NCI-H1694 treated with DMSO at 0.1 percent for 48 hours (cell line): ENCODE results near the gene WDR86.

Experiments used
- DNase-seq: peaks from one replicate; lab custom pipeline; 2025; lab: John Stamatoyannopoulos, UW

Gene WDR86

DNA sequence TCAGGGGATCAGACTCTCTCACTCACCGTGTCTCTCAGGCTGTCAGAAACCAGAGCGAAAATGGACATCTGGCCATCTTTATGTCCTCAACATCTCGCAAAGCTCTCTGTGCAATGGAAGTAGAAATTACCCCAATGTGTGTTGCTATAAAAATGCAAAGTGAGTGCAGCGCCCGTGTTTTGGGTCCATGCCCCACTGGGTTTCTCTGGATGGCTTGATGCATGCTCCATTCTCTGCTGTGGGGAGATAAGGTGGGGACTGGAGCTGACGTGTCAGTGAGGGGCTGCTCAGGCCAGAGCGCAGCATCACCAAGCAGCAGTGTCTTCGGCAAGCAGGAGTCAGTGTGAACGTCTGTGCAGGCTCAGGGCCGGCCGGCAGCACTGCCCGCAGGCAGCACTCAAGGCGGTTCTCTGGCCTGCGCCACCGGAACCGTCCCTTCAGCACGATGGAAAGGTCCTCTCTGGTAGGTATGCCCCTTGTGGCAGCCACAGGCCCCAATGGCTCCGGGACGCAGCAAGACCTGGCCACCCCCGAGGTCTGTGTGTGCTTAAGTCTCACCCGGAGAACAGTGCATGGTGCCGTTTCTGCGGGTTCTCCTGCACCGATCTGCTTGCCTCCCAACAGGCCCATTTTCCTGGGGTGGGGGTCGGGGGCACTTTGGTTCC, 30.2 kb downstream of the WDR86 start:
- DNase-seq = no peak

DNA sequence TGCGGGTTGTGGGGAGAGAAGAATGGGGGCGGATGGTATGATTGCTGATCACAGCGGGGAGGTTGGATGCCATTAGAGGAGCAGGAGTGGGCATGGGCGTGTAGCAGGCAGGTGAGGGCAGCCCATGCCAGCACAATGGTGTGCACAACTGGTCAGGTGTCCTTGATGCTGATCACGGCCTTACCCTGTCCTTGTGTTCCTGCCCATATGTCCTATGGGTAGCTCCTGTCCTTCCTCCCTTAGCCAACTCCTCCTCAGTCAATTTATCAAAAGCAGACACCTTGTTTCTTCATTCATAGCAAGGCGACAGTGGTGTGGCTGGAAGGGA, 30.7 kb downstream of the WDR86 start:
- no peak for DNase-seq

DNA sequence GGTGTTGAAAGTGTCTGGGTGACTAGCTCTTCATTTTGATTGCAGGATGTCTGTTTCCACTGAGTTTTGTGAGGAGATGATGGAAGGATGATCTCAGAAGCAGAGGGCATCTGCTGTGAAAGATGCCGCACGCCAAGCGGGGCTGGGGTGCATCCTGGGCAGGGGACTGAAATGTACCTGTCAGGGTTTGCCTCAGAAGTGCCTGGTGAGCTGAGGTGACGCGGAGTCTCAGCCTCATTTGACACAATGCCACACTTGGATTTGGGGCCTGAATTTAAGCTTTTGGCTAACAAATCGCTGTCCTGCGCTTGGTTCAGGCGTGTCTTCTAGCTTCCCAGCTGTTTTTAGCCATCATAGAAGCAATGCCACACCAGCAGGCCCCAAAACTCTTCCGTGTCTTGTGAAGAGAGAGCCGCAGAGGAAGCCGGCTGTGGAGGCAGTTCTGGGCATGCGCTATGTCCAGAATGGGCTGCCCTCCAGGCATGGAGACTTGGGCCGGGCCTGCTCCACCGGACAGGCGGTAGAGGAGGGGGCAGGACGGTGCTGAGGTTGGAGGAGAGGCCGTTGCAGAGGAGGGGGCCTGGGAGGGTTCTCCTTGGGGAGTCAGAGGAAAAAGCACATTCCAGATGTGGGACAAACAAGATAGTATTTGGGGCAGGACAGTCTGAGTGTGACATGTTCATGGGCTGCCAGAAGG, 31.2 kb downstream of the WDR86 start:
- no peak for DNase-seq

DNA sequence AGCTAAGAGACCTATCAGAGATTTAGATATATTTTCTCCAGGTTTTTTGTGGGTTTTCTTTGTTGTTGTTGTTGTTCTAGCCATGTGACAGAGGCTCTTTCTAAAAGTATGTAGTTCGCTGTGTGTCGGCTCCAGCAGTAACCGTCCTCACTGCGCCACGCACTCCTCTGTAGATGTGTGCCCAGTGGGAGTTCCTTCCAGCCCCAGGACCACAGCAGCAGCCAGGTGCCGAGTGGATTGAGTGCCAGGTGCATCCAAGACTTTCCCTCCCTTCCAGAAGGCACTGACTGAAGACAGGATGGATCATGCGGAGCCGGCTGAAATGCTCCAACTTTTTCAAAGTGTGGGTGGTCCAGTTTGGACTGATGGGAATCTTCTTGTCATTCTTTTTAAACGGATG, 31.8 kb downstream of the WDR86 start:
- DNase-seq = no peak

DNA sequence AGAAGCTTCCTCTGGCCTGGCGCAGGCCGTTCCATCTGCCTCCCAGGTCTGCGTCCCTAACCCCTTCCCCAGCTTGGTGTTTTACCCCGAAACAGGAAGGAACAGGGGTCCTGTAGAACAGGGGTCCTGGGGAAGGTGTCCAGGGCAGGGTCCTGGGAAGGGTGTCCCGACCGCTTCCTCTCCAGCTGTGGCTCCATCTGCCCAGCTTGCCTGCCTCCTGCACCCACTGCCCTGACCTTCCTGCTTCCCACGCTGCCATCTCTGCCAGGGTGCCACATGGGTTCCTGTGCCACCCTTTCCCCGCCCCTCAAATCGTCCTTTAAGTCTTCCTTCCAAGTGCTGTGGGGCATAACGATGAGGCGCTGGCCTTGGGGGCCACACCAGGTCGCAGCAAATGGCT, 32.4 kb downstream of the WDR86 start:
- no peak for DNase-seq

DNA sequence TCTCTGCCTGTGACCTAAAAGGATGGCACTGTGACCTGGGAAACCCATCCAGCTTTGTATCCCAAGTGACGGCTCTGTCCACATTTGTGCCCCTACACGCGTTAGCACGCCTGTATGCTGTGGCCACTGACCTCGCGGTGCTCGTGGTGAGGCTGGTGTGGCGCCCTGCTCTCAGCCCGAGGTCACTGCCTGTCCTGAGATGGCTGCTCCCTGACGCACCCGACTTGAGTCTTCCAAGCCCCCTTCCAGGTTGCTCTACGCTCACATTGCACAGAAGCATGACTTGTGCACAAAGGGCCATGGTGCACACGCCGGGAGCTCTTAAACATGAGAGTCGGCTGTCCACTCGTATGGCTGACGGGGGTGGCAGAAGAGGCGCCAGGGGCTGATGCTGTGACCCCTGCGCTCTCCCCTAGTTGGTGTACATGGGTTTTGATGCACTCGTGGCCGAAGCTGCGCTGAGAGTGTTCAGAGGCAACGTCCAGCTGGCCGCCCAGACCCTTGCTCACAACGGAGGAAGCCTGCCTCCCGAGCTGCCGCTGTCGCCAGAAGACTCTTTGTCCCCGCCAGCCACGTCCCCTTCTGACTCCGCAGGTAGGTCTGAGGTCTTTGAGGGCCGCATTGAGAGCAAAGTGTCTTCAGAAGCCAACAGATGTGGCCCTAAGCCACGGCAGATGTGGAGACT, 33.5 kb downstream of the WDR86 start:
- no peak for DNase-seq

DNA sequence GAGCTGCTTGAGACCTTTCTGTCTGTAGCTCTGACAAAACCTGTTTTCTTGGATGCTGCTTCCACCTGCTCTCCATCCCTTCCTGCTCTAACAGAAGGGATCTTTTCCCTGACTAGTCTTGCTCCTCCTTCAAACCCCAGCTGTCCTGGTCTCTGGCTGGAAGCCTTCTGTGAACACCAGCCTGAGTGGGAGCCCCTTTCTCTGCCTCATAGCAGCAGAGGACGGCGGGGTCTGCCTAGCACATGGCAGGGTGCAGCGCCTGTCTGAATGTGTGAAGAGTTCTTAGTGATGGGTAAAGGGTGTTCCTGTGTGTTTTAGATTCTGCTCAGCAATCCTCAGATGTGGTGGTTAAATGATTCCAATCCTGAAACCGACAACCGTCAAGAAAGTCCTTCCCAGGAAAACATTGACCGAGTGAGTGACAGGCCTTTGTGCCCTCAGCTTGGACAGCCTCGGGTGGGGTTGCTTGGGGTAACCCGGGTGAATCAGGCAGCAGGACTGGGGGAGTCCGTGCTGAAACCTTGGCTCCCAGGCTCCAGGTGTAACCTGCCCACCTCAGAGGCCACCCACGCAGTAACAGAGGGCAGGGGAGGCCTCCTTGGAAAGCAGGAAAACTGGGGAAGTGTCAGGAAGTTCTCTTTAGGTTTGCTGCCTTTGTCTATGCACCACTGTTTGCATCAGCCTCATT, 34.2 kb downstream of the WDR86 start:
- no peak for DNase-seq

DNA sequence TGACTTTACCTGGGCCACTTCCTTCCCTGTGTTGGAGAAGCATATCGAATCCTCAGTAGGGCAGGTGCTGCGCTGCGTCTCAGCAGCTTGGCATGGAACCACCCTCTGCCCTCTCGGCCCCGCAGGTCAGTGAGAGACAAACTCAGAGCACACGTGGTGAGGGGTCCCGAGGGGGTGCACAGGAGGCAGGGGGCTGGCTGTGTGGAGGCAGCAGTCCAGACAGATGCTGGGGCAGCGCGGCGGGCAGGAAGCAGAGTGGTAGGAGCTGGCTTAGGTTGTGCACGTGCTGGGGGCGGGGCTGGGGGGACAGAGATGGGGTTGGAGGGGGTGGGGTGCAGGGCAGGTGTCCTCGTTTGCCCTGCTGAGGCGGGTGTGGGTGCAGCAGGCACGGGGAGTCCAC, 35.1 kb downstream of the WDR86 start:
- DNase-seq = no peak

DNA sequence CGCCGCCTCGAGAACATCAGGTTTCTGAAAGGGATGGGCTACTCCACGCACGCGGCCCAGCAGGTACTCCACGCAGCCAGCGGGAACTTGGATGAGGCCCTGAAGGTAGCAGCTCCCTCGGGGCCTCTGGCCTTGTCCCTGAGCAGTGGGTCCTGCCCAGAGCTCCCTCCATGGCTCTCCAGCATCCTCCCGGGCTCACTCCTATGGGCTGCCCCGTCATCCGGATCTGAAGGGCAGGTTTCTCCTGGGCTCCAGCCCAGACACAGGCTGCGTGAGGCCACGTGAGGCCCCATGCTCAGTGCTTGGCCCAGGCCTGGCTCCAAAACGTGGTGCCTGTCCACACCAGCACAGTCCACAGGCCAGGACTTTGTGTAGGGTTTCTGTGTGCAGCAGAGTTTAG, 35.7 kb downstream of the WDR86 start:
- no peak for DNase-seq

DNA sequence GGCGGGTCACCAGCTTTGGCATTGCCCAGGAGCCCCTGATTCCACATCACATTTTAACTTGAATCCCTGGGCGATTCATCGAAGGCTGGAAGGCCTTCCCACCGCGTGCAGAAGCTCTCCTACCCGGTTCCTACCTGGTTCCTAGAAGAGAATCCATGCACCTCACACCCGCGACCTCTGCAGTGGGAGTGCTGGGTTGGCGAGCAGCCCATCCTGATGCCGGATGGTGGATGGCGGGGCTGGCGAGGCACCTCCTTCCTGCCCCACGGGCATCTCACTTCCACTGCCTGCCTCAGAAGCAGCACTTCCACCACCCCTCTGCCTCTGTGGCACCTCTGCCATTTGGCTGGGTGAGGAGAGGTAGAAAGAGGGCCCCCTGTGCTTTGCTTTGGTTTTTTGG, 36.2 kb downstream of the WDR86 start:
- no peak for DNase-seq

DNA sequence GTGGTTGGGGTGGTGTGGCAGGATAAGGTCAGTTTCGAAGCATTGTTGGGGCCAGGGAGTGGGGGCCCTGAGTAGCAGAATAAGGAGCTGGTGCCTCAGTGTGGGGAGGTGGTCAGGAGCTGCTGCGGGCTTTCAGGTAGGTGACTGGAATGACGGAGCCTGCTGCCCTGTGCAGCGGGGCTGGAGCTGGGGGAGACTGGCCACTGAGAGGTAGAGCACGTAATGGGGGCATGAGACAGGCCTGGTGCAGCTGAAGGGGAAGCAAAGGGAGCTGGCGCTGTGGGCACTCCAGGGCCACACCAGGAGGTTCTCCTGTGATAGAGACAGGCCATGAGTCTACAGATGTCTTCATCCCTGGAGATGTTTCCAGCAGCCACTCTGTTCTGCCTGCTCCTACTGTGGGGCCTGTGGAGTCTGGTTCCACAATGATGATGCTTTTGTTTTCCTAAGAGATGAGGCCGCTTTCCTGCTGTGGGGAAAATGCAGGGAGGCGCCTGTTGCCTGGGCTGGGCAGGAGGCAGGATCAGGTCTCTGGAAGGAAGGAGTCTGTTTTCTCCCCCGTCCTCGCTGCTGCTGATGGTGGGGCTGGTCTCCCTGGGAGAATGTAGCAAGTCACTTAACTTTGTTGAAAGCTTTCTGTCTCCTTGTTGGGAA, 37.1 kb downstream of the WDR86 start:
- DNase-seq = no peak

DNA sequence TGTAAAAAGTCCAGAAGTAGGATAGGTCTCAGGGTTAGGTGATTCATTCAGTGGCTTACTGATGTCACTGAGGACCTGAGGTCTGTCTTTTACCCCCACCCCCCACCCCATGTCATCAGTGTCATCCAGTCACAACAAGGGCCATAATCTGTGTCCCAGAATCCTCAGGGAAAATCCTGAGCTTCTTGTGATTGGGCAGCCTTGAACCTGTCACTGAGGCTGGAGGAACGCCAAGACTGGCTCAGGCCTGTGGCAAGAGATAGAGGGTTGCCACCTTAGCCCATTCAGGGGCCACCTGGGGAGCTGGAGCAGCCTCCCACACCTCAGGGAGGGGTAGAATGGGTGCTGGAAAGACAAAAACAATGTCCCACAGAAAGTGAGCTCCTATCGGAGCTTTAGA, 38.6 kb downstream of the WDR86 start:
- DNase-seq = no peak

DNA sequence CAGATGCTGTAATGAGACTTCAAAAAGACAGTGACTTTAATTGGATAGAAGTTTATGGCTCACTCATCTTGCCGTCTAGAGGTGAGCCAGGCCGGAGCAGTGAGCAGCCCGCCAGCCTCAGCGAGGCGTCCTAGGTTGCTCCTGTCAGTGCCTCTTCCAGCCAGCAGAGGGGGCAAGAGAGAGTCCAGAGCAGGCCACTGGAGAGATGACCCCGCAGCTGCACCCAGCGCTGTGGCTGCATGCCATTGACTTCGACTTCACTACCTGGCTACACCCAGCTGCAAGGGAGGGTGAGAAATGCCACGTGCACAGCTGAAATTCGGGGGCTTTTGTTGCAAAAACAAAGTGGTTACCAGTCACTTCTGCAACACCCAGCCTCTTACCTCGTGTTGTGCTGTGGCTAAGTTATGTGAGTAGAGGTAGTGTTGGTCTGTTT, 41.7 kb downstream of the WDR86 start:
- DNase-seq = peak; percentile 75

DNA sequence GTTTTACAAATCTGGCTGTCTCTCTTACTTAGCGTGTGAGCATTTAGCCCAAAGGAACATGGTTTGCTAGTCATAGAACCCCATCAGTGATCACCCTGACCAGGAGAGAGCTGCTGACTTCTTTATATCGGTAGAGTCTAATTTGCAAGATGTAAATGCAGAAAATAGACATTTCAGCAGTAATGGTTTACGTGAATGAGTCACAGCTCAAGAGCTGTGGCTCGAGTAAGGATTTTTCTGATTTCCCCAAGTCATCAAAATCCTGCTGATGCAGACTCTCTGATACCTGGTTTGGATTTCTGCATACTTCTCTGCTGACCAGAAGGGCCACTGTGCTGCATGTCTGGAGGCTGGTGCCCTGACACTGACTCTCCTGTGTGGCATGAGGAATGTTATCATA, 42.6 kb downstream of the WDR86 start:
- no peak for DNase-seq

DNA sequence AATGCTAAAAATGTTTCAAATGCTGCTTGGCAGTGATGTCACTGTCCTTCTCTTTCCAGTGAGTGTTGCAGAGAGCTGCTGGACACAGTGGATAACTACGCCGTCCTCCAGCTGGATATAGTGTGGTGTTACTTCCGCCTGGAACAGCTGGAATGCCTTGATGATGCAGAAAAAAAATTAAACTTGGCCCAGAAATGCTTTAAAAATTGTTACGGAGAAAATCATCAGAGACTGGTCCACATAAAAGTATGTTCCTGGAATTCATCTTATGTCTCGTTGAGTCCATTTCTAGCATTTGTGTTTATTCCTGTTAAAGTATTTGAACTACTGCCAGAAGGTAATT, 43.0 kb downstream of the WDR86 start:
- DNase-seq = no peak

DNA sequence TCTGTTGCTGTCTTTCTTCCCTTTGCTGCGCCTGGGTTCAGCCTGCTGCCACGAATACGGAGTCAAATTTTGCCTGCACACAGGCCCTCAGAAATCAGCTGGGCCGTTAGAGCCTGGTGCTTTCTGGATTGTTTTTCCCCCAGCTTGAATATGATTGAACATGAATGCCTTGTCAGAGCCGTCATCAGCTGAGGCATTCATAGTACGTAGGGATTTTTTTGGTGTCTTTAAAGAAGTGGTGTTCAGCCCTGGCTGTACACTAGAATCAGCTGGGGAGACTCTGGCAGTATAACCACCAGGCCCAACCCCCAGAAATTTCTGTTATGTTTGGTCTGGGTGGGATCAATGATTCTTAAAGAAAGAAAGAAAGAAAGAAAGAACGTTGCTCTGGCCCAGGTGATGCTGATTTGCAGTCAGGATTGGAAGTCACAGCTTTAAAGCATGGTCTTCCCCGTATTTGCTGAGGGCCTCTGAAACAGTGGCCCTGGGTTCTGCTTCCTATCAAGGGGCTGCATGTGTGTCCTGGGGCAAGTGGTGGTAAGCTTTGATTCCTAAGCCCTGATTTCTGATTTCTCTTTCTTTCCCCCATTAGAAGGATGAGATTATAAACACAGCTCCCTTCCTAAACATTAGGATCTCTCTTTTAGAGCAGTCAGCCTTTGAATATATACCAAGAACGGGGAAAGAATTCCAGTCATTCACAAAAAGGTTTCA, 43.5 kb downstream of the WDR86 start:
- DNase-seq = no peak

DNA sequence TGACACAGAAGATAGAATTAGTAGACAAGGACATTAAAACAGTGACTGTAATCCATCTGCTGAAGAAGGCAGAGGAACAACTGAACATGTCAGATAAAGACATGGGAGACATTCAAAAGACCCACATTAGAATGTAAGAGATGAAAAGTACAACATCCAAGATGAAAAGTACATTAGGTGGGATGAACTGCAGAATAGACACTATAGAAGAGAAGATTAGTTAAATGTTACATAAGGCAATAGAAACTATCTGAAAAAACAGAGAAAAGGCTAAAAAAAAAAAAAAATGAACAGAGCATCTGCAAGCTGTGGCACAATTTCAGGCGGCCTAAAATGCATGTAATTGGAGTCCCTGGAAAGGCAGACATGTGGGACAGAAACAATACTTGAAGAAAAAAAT, 46.7 kb downstream of the WDR86 start:
- no peak for DNase-seq

DNA sequence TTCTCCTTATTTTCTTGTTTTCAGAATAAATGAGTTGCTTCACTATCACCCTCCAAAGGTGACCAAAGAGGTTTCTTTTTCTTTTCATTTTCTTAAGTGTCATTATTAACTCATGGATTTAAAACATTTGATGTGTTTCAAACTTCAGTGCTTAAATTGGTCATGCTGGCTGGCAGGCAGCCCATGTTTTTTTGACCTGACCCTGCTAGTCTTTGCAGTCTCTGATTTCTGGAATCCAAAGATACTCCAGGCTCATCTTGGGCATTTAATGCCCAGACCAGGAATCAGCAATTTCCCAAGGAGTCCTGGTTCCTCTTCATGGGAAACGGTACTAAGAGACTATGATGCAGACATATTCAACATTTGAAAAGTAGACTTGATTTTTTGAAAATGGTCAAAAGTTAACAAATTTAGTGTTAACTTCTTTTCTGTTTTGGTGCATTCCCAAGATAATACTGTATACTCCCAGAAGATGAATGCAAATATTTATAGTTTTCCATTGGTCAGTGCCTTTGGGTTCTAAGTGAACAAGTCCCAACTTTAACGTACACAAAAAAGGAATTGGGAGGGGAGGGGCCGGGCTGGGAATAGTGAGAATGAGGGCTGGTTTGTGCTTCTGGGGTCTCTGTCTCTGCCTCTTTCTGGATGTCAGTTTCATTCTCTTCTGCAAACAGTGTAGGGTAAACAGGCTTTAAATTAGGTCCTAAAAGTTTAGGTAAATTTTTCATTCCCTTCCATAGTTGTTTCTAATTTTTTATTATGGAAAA, 48.5 kb downstream of the WDR86 start:
- no peak for DNase-seq

DNA sequence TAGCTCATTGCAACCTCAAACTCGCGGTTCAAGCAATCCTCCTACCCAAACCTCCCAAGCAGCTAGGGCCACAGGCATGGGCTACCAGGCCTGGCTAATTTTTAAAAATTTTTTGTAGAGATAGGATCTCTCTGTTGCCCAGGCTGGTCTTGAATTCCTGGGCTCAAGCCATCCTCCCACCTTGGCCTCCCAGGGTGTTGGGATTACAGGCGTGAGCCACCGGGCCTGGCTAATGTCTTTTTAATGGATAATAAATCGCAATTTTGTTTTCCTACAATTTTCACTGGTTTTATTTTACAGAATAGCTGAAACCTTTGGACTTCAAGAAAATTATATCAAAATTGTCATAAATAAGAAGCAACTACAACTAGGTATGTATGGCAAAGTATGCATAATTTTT, 57.3 kb downstream of the WDR86 start:
- no peak for DNase-seq

DNA sequence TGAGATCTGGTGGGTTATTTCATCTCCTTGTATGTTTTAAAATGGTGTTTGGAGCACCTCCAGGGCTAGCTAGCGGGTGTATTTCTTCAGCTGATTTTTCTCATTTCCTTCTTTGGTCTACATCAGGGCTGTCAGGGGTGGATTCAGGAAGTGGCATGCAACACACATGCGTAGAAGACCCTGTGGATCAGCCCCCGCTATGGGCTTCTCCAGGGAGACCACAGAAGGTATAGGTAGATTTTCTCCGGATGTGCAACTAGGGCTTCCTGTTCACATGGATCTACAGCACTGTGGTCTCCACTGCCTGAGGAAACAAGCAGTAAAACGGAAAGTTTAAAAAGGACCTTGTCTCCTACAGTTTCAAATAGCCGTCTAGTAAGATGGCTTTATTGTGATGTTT, 57.9 kb downstream of the WDR86 start:
- DNase-seq = no peak

DNA sequence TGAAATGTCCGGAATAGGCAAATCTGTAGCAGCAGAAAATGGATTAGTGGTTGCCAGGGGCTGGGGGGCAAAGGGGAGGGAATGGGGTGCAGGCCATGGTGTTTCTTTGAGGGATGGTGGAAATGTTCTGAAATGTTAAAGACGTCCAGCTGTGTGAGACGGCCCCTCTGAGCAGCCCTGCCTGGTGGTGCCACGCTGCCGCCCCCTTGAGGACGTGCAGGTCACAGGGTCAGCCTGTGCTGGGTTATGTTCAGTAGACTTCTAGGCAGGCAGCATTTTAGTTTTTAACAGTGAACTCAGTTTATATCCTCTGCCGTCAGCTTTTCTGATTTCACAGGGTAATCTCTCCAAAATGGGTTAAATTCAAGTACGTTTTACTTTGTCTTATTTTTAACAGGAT, 58.8 kb downstream of the WDR86 start:
- DNase-seq = peak; percentile 9
